ENCODE data around the gene FLOT2.
A peak's percentile ranks its signal among the peaks of the same experiment; 100 is the strongest.
"Not testable (repeated sequence)": the region's sequence is repeated elsewhere in the genome, so short reads cannot be mapped to it uniquely, and the experiment has no call there.

Gene FLOT2

GRCh38 chr17:28893248-28894183 lies 4.0 kb downstream of the FLOT2 start:
- DNase-seq: not testable (repeated sequence)

GRCh38 chr17:28892024-28892423 lies 5.5 kb downstream of the FLOT2 start:
- DNase-seq: no peak

GRCh38 chr17:28891201-28891600 lies 6.3 kb downstream of the FLOT2 start:
- no peak for DNase-seq

- DNase-seq: no peak
Measured at GRCh38 chr17:28889996-28890395, 7.5 kb downstream of the FLOT2 start.

GRCh38 chr17:28888832-28889231 lies 8.7 kb downstream of the FLOT2 start:
- DNase-seq: no peak

- no peak for DNase-seq
Measured at GRCh38 chr17:28887871-28888471, 9.6 kb downstream of the FLOT2 start.

GRCh38 chr17:28885951-28886350 lies 11.6 kb downstream of the FLOT2 start:
- no peak for DNase-seq

- no peak for DNase-seq
Measured at GRCh38 chr17:28885363-28885762, 12.2 kb downstream of the FLOT2 start.

GRCh38 chr17:28883967-28884702 lies 13.4 kb downstream of the FLOT2 start:
- no peak for DNase-seq

- no peak for DNase-seq
Measured at GRCh38 chr17:28882154-28882895, 15.2 kb downstream of the FLOT2 start.

- no peak for DNase-seq
Measured at GRCh38 chr17:28881533-28882056, 15.9 kb downstream of the FLOT2 start.

GRCh38 chr17:28880572-28880945 lies 17.0 kb downstream of the FLOT2 start:
- DNase-seq: no peak

GRCh38 chr17:28879886-28880571 lies 17.5 kb downstream of the FLOT2 start:
- DNase-seq: no peak

GRCh38 chr17:28878981-28879380 lies 18.6 kb downstream of the FLOT2 start:
- DNase-seq: peak; percentile 17

- no peak for DNase-seq
Measured at GRCh38 chr17:28878158-28878910, 19.2 kb downstream of the FLOT2 start.

- DNase-seq: not testable (repeated sequence)
Measured at GRCh38 chr17:28877150-28877711, 20.3 kb downstream of the FLOT2 start.

GRCh38 chr17:28875848-28876550 lies 21.5 kb downstream of the FLOT2 start:
- no peak for DNase-seq

GRCh38 chr17:28874750-28875149 lies 22.8 kb downstream of the FLOT2 start:
- DNase-seq: no peak

GRCh38 chr17:28873839-28874238 lies 23.7 kb downstream of the FLOT2 start:
- no peak for DNase-seq

- no peak for DNase-seq
Measured at GRCh38 chr17:28871056-28871579, 26.4 kb downstream of the FLOT2 start.
